Parathyroid adenoma (tissue), 2 donors: ENCODE data around the gene C1RL.

Experiments used
- H2AFZ ChIP-seq: fragments of 300-600 bp; sonication (generic); one replicate; pipeline ENCODE4 v1.7.0; 2017; ENCODE audit warnings: antibody characterized with exemption, mild to moderate bottlenecking
- H3K27ac ChIP-seq: fragments of 300-600 bp; sonication (generic); one replicate; pipeline ENCODE4 v1.7.0; 2017
- H3K27me3 ChIP-seq: fragments of 300-600 bp; sonication (generic); one replicate; pipeline ENCODE4 v1.7.0; 2017; ENCODE audit warnings: low read length; ENCODE audit not compliant: control insufficient read depth, insufficient read depth
- H3K36me3 ChIP-seq: fragments of 300-600 bp; sonication (generic); one replicate; pipeline ENCODE4 v1.7.0; 2017; ENCODE audit warnings: low read length; ENCODE audit not compliant: control insufficient read depth, insufficient read depth
- H3K4me1 ChIP-seq: fragments of 300-600 bp; sonication (generic); one replicate; pipeline ENCODE4 v1.7.0; 2017; ENCODE audit warnings: control low read depth
- H3K4me2 ChIP-seq: fragments of 300-600 bp; sonication (generic); one replicate; pipeline ENCODE4 v1.7.0; 2017; ENCODE audit warnings: low read length
- H3K4me3 ChIP-seq: fragments of 300-600 bp; sonication (generic); one replicate; pipeline ENCODE4 v1.7.0; 2017; ENCODE audit warnings: low read depth, low read length
- H3K79me2 ChIP-seq: fragments of 300-600 bp; sonication (generic); one replicate; pipeline ENCODE4 v1.7.0; 2017; ENCODE audit warnings: control low read depth
- H3K9ac ChIP-seq: fragments of 300-600 bp; sonication (generic); one replicate; pipeline ENCODE4 v1.7.0; 2017; ENCODE audit warnings: mild to moderate bottlenecking
- H3K9me3 ChIP-seq: fragments of 300-600 bp; sonication (generic); one replicate; pipeline ENCODE4 v1.7.0; 2017; ENCODE audit warnings: low read length; ENCODE audit not compliant: control insufficient read depth
- CTCF ChIP-seq: fragments of 300-600 bp; sonication (generic); IDR thresholded peaks from one replicate; pipeline ENCODE4 v1.7.0; 2017; ENCODE audit warnings: antibody characterized with exemption, mild to moderate bottlenecking
- donor health status: primary hyperparathyroidism.

C1RL gene

GRCh38 chr12:7072035-7072434, 37.0 kb downstream of the C1RL start:
- Histone ChIP-seq H3K9ac (no peak overlapping the region), H3K36me3 (no peaks in the 10 kb centered on the region), H3K27me3 (no peaks in the 10 kb centered on the region), H3K4me1 (no peaks in the 10 kb centered on the region), H3K4me3 (no peak overlapping the region), H3K9me3 (no peaks in the 10 kb centered on the region), H3K4me2 (no peak overlapping the region), H3K79me2 (no peaks in the 10 kb centered on the region), H2AFZ (no peak overlapping the region), H3K27ac (no peak overlapping the region)
- no peak for TF ChIP-seq CTCF

GRCh38 chr12:7069386-7069785, 39.6 kb downstream of the C1RL start:
- H3K79me2 ChIP-seq: no peaks in the 10 kb centered on the region
- no peak overlapping the region for H3K27ac ChIP-seq
- no peak for TF ChIP-seq CTCF
- H3K27me3 ChIP-seq: no peaks in the 10 kb centered on the region
- no peaks in the 10 kb centered on the region for H3K36me3 ChIP-seq
- H3K4me1 ChIP-seq: no peaks in the 10 kb centered on the region
- no peak overlapping the region for H3K9ac ChIP-seq
- H3K9me3 ChIP-seq: no peaks in the 10 kb centered on the region
- no peak overlapping the region for H2AFZ ChIP-seq
- no peak overlapping the region for H3K4me2 ChIP-seq
- no peak overlapping the region for H3K4me3 ChIP-seq

GRCh38 chr12:7068994-7069346, 40.0 kb downstream of the C1RL start:
- no peak overlapping the region for H3K27ac ChIP-seq
- no peak overlapping the region for H3K4me3 ChIP-seq
- TF ChIP-seq CTCF: no peak
- no peak overlapping the region for H3K4me2 ChIP-seq
- no peaks in the 10 kb centered on the region for H3K9me3 ChIP-seq
- H3K36me3 ChIP-seq: no peaks in the 10 kb centered on the region
- no peak overlapping the region for H3K9ac ChIP-seq
- H3K27me3 ChIP-seq: no peaks in the 10 kb centered on the region
- H3K4me1 ChIP-seq: no peaks in the 10 kb centered on the region
- no peaks in the 10 kb centered on the region for H3K79me2 ChIP-seq
- no peak overlapping the region for H2AFZ ChIP-seq

GRCh38 chr12:7068240-7068993, 40.6 kb downstream of the C1RL start:
- TF ChIP-seq CTCF: no peak
- no peaks in the 10 kb centered on the region for H3K9me3 ChIP-seq
- no peak overlapping the region for H3K9ac ChIP-seq
- H3K4me2 ChIP-seq: no peak overlapping the region
- H3K36me3 ChIP-seq: no peaks in the 10 kb centered on the region
- no peak overlapping the region for H2AFZ ChIP-seq
- no peak overlapping the region for H3K27ac ChIP-seq
- no peaks in the 10 kb centered on the region for H3K4me1 ChIP-seq
- no peaks in the 10 kb centered on the region for H3K79me2 ChIP-seq
- H3K4me3 ChIP-seq: no peak overlapping the region
- H3K27me3 ChIP-seq: no peaks in the 10 kb centered on the region

GRCh38 chr12:7067096-7067495, 41.9 kb downstream of the C1RL start:
- Histone ChIP-seq H3K9ac (no peak overlapping the region), H3K4me1 (no peaks in the 10 kb centered on the region), H3K79me2 (no peaks in the 10 kb centered on the region), H3K27me3 (no peaks in the 10 kb centered on the region), H3K4me2 (no peak overlapping the region), H3K27ac (no peak overlapping the region), H2AFZ (no peak overlapping the region), H3K36me3 (no peaks in the 10 kb centered on the region), H3K4me3 (no peak overlapping the region), H3K9me3 (no peaks in the 10 kb centered on the region)
- no peak for TF ChIP-seq CTCF
